SK-N-SH treated with all-trans-retinoic acid at 6 μM for 48 hours (cell line): ENCODE data around the gene ADGRB2.

Experiments used
- ATAC-seq: fragments of 200-7000 bp; cut with Tn5 transposase; 3 replicates; pipeline ENCODE4 v1.9.1; 2020; ENCODE audit warnings: mild to moderate bottlenecking, moderate library complexity
- BACH2 ChIP-seq: fragments of 250-450 bp; sonication (Bioruptor Pico); IDR thresholded peaks from 2 replicates; pipeline ENCODE4 v1.9.0; 2021; ENCODE audit warnings: mild to moderate bottlenecking, borderline replicate concordance
- CSDC2 ChIP-seq: fragments of 250-450 bp; sonication (Bioruptor Pico); IDR thresholded peaks from 2 replicates; pipeline ENCODE4 v1.5.0; 2020; ENCODE audit warnings: mild to moderate bottlenecking, moderate library complexity
- ESRRG ChIP-seq: fragments of 250-450 bp; sonication (Bioruptor Pico); IDR thresholded peaks from 2 replicates; pipeline ENCODE4 v1.6.1; 2021; ENCODE audit warnings: mild to moderate bottlenecking
- GLIS3 ChIP-seq: fragments of 250-450 bp; sonication (Bioruptor Pico); IDR thresholded peaks from 2 replicates; pipeline ENCODE4 v1.5.0; 2020; ENCODE audit warnings: mild to moderate bottlenecking, moderate library complexity
- ISL1 ChIP-seq: fragments of 250-450 bp; sonication (Bioruptor Pico); IDR thresholded peaks from 2 replicates; pipeline ENCODE4 v2.1.2; 2022; ENCODE audit warnings: mild to moderate bottlenecking, moderate library complexity
- OSR1 ChIP-seq: fragments of 250-450 bp; sonication (Bioruptor Pico); IDR thresholded peaks from 2 replicates; pipeline ENCODE4 v1.8.0; 2022; ENCODE audit warnings: moderate library complexity, mild to moderate bottlenecking, inconsistent platforms
- PPARA ChIP-seq: fragments of 250-450 bp; sonication (Bioruptor Pico); IDR thresholded peaks from 2 replicates; pipeline ENCODE4 v1.5.0; 2020; ENCODE audit warnings: mild to moderate bottlenecking, borderline replicate concordance
- RARB ChIP-seq: fragments of 250-450 bp; sonication (Bioruptor Pico); IDR thresholded peaks from 2 replicates; pipeline ENCODE4 v1.8.0; 2021; ENCODE audit warnings: mild to moderate bottlenecking, moderate library complexity
- SNAI2 ChIP-seq: fragments of 250-450 bp; sonication (Bioruptor Pico); IDR thresholded peaks from 2 replicates; pipeline ENCODE4 v1.5.0; 2020; ENCODE audit warnings: mild to moderate bottlenecking, moderate library complexity
- TCF4 ChIP-seq: fragments of 250-450 bp; sonication (Bioruptor Pico); IDR thresholded peaks from 2 replicates; pipeline ENCODE4 v1.8.0; 2021; ENCODE audit warnings: mild to moderate bottlenecking, moderate library complexity, borderline replicate concordance
- ZC3H10 ChIP-seq: fragments of 250-450 bp; sonication (Bioruptor Pico); IDR thresholded peaks from 2 replicates; pipeline ENCODE4 v1.5.1; 2021; ENCODE audit warnings: mild to moderate bottlenecking, moderate library complexity
- ZFP3 ChIP-seq: fragments of 250-450 bp; sonication (Bioruptor Pico); IDR thresholded peaks from 2 replicates; pipeline ENCODE4 v1.5.0; 2020; ENCODE audit warnings: mild to moderate bottlenecking, moderate library complexity
- ZFP30 ChIP-seq: fragments of 450-650 bp; formaldehyde crosslinking; IDR thresholded peaks from 2 replicates; pipeline ENCODE4 v1.5.0; 2022; ENCODE audit warnings: mild to moderate bottlenecking, moderate library complexity
- ZNF565 ChIP-seq: fragments of 450-650 bp; formaldehyde crosslinking; conservative IDR thresholded peaks from 2 replicates; pipeline ENCODE4 v1.5.0; 2020; ENCODE audit warnings: low read depth, mild to moderate bottlenecking, moderate library complexity
- ZNF70 ChIP-seq: fragments of 450-650 bp; formaldehyde crosslinking; IDR thresholded peaks from 2 replicates; pipeline ENCODE4 v1.5.0; 2020; ENCODE audit warnings: mild to moderate bottlenecking, moderate library complexity
- ZNF8 ChIP-seq: fragments of 450-650 bp; formaldehyde crosslinking; IDR thresholded peaks from 2 replicates; pipeline ENCODE4 v1.5.0; 2020; ENCODE audit warnings: mild to moderate bottlenecking, moderate library complexity
- TF ChIP-seq, protein P1 (sequence below): fragments of 250-450 bp; sonication (Bioruptor Pico); IDR thresholded peaks from 2 replicates; pipeline ENCODE4 v1.5.1; 2021; ENCODE audit warnings: mild to moderate bottlenecking, moderate library complexity
- TF ChIP-seq, protein P2 (sequence below): fragments of 250-450 bp; sonication (Bioruptor Pico); IDR thresholded peaks from 2 replicates; pipeline ENCODE4 v1.8.0; 2021; ENCODE audit warnings: low read depth, mild to moderate bottlenecking, moderate library complexity, borderline replicate concordance
- TF ChIP-seq, protein P3 (sequence below): fragments of 250-450 bp; sonication (Bioruptor Pico); IDR thresholded peaks from 2 replicates; pipeline ENCODE4 v1.5.0; 2020; ENCODE audit warnings: mild to moderate bottlenecking, moderate library complexity

ADGRB2 gene

DNA sequence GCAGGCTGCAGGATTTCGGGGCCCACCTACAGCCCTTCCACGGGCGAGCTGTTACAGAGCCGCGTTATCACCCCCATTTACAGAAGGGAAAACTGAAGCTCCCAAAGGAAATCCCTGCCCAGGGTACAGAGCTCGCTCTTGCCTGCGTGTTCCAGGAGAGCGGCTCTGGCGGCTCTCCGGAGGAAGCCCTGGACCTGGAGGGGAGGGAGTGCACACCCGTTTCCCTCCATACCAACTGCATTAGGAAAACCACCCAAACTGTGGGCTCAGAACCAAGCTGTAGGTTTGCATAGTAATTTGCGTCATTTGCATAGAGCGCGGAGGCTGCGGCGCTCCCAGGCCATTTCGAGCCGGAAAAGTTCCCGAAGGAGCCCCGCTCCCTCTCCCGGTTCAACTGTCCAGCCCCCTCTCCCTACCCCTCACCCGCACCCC is 24.7 kb upstream of the ADGRB2 start (continued):
- TF ChIP-seq PPARA (CRISPR knock-in tag) (no peak), ZFP3 (no peak), ZC3H10 (CRISPR knock-in tag) (no peak)

DNA sequence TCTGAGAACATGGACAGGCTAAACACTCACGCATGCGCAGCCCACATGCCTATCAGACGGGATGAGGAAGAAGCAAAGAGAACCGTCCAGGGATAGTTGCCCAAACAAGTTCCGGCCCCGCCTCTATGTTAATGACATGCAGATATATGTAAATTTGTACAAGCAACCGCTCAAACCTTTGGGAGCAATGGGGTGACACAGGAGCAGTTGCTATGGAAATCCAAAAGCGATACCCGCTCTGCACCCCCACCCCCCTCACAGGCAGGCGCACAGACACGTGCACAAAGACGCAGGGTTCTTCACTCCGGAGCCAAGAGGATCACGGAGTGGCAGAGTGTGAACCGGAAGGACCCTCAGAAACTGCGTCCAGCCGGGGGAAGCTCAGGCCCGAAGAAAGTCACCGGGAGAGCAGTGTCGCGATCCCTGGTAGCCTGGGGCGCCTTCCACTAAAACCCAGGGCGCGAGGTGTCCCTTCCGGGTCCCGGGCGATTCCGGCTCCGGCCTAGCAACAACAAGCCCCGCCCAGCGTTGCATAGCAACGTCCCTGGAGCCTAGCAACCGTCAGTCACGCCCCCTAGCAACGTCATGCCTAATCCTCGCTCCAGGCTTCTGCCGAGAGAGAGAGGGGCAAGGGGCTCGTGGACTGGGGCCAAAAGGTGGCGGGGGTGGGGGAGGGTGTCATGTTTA is 24.1 kb upstream of the ADGRB2 start:
- peak; percentile 81 for ATAC-seq
- TF ChIP-seq, protein P1, sequence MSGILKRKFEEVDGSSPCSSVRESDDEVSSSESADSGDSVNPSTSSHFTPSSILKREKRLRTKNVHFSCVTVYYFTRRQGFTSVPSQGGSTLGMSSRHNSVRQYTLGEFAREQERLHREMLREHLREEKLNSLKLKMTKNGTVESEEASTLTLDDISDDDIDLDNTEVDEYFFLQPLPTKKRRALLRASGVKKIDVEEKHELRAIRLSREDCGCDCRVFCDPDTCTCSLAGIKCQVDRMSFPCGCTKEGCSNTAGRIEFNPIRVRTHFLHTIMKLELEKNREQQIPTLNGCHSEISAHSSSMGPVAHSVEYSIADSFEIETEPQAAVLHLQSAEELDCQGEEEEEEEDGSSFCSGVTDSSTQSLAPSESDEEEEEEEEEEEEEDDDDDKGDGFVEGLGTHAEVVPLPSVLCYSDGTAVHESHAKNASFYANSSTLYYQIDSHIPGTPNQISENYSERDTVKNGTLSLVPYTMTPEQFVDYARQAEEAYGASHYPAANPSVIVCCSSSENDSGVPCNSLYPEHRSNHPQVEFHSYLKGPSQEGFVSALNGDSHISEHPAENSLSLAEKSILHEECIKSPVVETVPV (CRISPR knock-in tag) = no peak
- TF ChIP-seq CSDC2 (CRISPR knock-in tag) = no peak
- no peak for TF ChIP-seq ZFP3
- TF ChIP-seq, all 23 proteins: peak for 0

DNA sequence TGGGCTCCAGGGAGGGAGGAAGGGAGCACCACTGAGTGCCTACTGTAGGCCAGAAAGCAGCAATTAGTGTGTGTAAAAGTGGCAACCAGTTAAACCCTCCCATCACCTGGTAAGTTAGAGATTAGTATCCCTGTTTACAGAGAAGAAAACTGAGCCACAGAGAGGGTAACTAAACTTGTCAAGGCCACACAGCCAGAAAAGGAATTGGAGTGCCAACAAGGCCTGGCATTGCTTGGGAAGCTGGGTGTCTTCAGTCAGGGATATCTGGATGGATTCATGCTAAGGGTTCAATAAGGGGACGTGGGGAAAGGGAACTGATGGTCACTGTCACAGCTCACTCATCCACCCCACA is 23.6 kb upstream of the ADGRB2 start:
- no peak for ATAC-seq
- TF ChIP-seq ZC3H10 (CRISPR knock-in tag) = no peak
- no peak for TF ChIP-seq ISL1 (CRISPR knock-in tag)
- TF ChIP-seq, protein P2, sequence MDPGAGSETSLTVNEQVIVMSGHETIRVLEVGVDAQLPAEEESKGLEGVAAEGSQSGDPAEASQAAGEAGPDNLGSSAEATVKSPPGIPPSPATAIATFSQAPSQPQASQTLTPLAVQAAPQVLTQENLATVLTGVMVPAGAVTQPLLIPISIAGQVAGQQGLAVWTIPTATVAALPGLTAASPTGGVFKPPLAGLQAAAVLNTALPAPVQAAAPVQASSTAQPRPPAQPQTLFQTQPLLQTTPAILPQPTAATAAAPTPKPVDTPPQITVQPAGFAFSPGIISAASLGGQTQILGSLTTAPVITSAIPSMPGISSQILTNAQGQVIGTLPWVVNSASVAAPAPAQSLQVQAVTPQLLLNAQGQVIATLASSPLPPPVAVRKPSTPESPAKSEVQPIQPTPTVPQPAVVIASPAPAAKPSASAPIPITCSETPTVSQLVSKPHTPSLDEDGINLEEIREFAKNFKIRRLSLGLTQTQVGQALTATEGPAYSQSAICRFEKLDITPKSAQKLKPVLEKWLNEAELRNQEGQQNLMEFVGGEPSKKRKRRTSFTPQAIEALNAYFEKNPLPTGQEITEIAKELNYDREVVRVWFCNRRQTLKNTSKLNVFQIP (CRISPR knock-in tag) = no peak
- TF ChIP-seq ZNF70 (CRISPR knock-in tag) = no peak
- no peak for TF ChIP-seq SNAI2 (CRISPR knock-in tag)
- TF ChIP-seq ZNF565 (CRISPR knock-in tag) = no peak
- no peak for TF ChIP-seq OSR1 (CRISPR knock-in tag)
- no peak for TF ChIP-seq ZNF8 (CRISPR knock-in tag)
- no peak for TF ChIP-seq ESRRG (CRISPR knock-in tag)
- no peak for TF ChIP-seq CSDC2 (CRISPR knock-in tag)

DNA sequence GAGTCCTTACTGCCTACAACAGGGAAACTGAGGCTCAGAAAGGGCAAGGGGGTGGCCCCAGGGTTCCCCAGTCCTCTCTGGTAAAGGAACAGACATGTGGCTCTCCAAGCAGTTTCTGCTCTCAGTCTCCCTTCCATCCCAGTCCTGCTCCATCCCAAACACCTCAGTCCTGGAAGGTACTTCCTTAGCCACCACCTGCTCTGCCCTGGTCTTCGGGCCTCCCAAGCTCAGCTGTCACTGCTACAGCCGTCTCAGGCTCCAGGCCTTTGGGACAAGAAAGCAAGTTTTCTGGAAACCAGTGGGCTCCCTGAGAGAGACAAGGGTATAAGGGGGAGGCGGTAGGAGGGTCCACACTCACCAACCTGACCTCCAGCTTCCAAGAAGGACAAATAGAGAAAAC is 23.1 kb upstream of the ADGRB2 start:
- TF ChIP-seq ESRRG (CRISPR knock-in tag) (no peak), ZFP30 (CRISPR knock-in tag) (no peak), GLIS3 (CRISPR knock-in tag) (no peak), ZNF70 (CRISPR knock-in tag) (no peak), SNAI2 (CRISPR knock-in tag) (no peak), ZFP3 (no peak), ZNF8 (CRISPR knock-in tag) (no peak), OSR1 (CRISPR knock-in tag) (no peak), TCF4 (CRISPR knock-in tag) (no peak), RARB (no peak), BACH2 (CRISPR knock-in tag) (no peak), ISL1 (CRISPR knock-in tag) (no peak)
- TF ChIP-seq, protein P3, sequence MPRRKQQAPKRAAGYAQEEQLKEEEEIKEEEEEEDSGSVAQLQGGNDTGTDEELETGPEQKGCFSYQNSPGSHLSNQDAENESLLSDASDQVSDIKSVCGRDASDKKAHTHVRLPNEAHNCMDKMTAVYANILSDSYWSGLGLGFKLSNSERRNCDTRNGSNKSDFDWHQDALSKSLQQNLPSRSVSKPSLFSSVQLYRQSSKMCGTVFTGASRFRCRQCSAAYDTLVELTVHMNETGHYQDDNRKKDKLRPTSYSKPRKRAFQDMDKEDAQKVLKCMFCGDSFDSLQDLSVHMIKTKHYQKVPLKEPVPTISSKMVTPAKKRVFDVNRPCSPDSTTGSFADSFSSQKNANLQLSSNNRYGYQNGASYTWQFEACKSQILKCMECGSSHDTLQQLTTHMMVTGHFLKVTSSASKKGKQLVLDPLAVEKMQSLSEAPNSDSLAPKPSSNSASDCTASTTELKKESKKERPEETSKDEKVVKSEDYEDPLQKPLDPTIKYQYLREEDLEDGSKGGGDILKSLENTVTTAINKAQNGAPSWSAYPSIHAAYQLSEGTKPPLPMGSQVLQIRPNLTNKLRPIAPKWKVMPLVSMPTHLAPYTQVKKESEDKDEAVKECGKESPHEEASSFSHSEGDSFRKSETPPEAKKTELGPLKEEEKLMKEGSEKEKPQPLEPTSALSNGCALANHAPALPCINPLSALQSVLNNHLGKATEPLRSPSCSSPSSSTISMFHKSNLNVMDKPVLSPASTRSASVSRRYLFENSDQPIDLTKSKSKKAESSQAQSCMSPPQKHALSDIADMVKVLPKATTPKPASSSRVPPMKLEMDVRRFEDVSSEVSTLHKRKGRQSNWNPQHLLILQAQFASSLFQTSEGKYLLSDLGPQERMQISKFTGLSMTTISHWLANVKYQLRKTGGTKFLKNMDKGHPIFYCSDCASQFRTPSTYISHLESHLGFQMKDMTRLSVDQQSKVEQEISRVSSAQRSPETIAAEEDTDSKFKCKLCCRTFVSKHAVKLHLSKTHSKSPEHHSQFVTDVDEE (CRISPR knock-in tag) = no peak
- TF ChIP-seq, protein P1 (CRISPR knock-in tag) = no peak
- ATAC-seq = no peak
